RWPE2 (cell line): ENCODE results near the gene OFD1.

Experiments used
- ATAC-seq: fragments of 200-7000 bp; cut with Tn5 transposase; 3 replicates; pipeline ENCODE4 v1.9.1; 2021; ENCODE audit warnings: low read depth
- DNase-seq: peaks from one replicate; pipeline ENCODE4 v3.0.0-alpha.2; 2020; ENCODE audit warnings: low spot score
- H3K27ac ChIP-seq: fragments of 450-650 bp; 2 replicates; pipeline ENCODE4 v1.5.1; 2017; ENCODE audit warnings: mild to moderate bottlenecking; ENCODE audit not compliant: poor library complexity, severe bottlenecking
- H3K27me3 ChIP-seq: fragments of 250-450 bp; sonication (Bioruptor Pico); 2 replicates; pipeline ENCODE4 v1.5.1; 2021; ENCODE audit warnings: mild to moderate bottlenecking, moderate library complexity; ENCODE audit not compliant: insufficient read depth, poor library complexity, severe bottlenecking
- H3K36me3 ChIP-seq: fragments of 250-450 bp; sonication (Bioruptor Pico); 2 replicates; pipeline ENCODE4 v1.5.1; 2020; ENCODE audit warnings: low read depth, mild to moderate bottlenecking, moderate library complexity
- H3K4me1 ChIP-seq: fragments of 250-450 bp; sonication (Bioruptor Pico); 2 replicates; pipeline ENCODE4 v1.5.1; 2021; ENCODE audit warnings: mild to moderate bottlenecking, moderate library complexity; ENCODE audit not compliant: insufficient read depth, poor library complexity, severe bottlenecking
- H3K4me3 ChIP-seq: fragments of 250-450 bp; sonication (Bioruptor Pico); 2 replicates; pipeline ENCODE4 v1.5.1; 2021; ENCODE audit warnings: mild to moderate bottlenecking, moderate library complexity; ENCODE audit not compliant: severe bottlenecking
- H3K9me3 ChIP-seq: fragments of 250-450 bp; sonication (Bioruptor Pico); 2 replicates; pipeline ENCODE4 v1.5.1; 2021; ENCODE audit warnings: mild to moderate bottlenecking, moderate library complexity; ENCODE audit not compliant: severe bottlenecking
- TF ChIP-seq, protein P1 (sequence below): fragments of 450-650 bp; IDR thresholded peaks from one replicate; pipeline ENCODE4 v1.5.1; 2017; ENCODE audit warnings: mild to moderate bottlenecking, moderate library complexity; ENCODE audit not compliant: poor library complexity, severe bottlenecking

The OFD1 gene

GRCh38 chrX:13750812-13751211, 16.3 kb downstream of the OFD1 start:
- Histone ChIP-seq H3K4me1 (no peaks in the 10 kb centered on the region), H3K27me3 (no peaks in the 10 kb centered on the region), H3K4me3 (no peak overlapping the region), H3K36me3 (peaks cover 25% of the 10 kb centered on the region), H3K27ac (no peak overlapping the region), H3K9me3 (no peaks in the 10 kb centered on the region)
- TF ChIP-seq, protein P1, sequence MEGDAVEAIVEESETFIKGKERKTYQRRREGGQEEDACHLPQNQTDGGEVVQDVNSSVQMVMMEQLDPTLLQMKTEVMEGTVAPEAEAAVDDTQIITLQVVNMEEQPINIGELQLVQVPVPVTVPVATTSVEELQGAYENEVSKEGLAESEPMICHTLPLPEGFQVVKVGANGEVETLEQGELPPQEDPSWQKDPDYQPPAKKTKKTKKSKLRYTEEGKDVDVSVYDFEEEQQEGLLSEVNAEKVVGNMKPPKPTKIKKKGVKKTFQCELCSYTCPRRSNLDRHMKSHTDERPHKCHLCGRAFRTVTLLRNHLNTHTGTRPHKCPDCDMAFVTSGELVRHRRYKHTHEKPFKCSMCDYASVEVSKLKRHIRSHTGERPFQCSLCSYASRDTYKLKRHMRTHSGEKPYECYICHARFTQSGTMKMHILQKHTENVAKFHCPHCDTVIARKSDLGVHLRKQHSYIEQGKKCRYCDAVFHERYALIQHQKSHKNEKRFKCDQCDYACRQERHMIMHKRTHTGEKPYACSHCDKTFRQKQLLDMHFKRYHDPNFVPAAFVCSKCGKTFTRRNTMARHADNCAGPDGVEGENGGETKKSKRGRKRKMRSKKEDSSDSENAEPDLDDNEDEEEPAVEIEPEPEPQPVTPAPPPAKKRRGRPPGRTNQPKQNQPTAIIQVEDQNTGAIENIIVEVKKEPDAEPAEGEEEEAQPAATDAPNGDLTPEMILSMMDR: no peak
- no peak for ATAC-seq
- no peak for DNase-seq

- ATAC-seq: 0 out of 3 replicates have a peak, but pooled peaks have one; percentile 19
- peaks cover 27% of the 10 kb centered on the region for H3K36me3 ChIP-seq
Observed at GRCh38 chrX:13752141-13752540, 17.6 kb downstream of the OFD1 start.

DNA sequence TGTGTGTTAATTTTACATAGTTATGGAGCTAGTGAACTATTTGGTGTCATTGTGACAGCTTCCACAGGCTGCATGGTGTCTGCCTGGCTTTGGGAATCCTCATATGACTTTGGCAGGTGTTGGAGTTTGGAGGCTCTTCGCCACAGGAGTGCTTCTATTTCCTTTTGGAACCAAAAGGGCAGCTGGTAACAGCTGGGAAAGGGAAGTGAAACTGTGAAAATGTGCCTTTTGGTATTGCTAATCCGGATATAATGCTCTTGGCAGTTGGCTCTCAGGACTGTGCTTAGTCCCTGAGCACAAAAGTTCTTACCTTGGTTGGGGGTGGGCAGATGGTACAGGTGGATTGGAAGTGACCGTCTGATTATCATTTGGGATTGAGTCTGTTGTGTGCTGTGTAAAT, 18.1 kb downstream of the OFD1 start:
- Histone ChIP-seq H3K4me3 (no peak overlapping the region), H3K4me1 (no peaks in the 10 kb centered on the region), H3K36me3 (peaks cover 32% of the 10 kb centered on the region), H3K27ac (no peak overlapping the region), H3K9me3 (no peaks in the 10 kb centered on the region), H3K27me3 (no peaks in the 10 kb centered on the region)
- ATAC-seq (no peak), DNase-seq (no peak)
- TF ChIP-seq, protein P1: no peak

More at GRCh38 chrX:13752141-13752540, 17.6 kb downstream of the OFD1 start:
- TF ChIP-seq, protein P1: no peak
- Histone ChIP-seq H3K9me3 (no peaks in the 10 kb centered on the region), H3K4me1 (no peaks in the 10 kb centered on the region), H3K4me3 (no peak overlapping the region), H3K27me3 (no peaks in the 10 kb centered on the region), H3K27ac (peak overlapping the region; percentile 22)
- no peak for DNase-seq

- no peaks in the 10 kb centered on the region for H3K27me3 ChIP-seq
- no peak overlapping the region for H3K27ac ChIP-seq
- TF ChIP-seq, protein P1: no peak
- ATAC-seq (no peak), DNase-seq (no peak)
- H3K4me1 ChIP-seq: no peaks in the 10 kb centered on the region
- peaks cover 36% of the 10 kb centered on the region for H3K36me3 ChIP-seq
- H3K9me3 ChIP-seq: no peaks in the 10 kb centered on the region
- no peak overlapping the region for H3K4me3 ChIP-seq
Observed at GRCh38 chrX:13754765-13755164, 20.2 kb downstream of the OFD1 start.

- DNase-seq: no peak
- Histone ChIP-seq H3K4me1 (no peaks in the 10 kb centered on the region), H3K27me3 (no peaks in the 10 kb centered on the region), H3K9me3 (no peaks in the 10 kb centered on the region), H3K36me3 (peaks cover 34% of the 10 kb centered on the region), H3K4me3 (no peak overlapping the region), H3K27ac (no peak overlapping the region)
- TF ChIP-seq, protein P1: no peak
- no peak for ATAC-seq
Observed at GRCh38 chrX:13755254-13755653, 20.7 kb downstream of the OFD1 start.
